H1 (cell line): ENCODE measurements around the gene STEAP3. TPM values are rescaled to one million over a fixed set of nuclear protein-coding genes. Genes with fewer than 3 reads are reported as not detected.

ENCODE experiments used
- CHD7 ChIP-seq: fragments of 300-600 bp; sonication (generic); IDR thresholded peaks from 2 replicates; pipeline ENCODE4 v1.7.1; 2012; ENCODE audit warnings: low read length, moderate library complexity, mild to moderate bottlenecking, inconsistent platforms; ENCODE audit not compliant: insufficient replicate concordance
- CTCF ChIP-seq, 3 experiments: IDR thresholded peaks; 1 replicate in 2 of 3; 2 replicates in 1 of 3; pipeline versions ENCODE4 v1.5.1 to v1.6.1; 2011; ENCODE audit warnings: low read length in 3 of 3, mild to moderate bottlenecking in 3 of 3, inconsistent platforms in 2 of 3, low read depth in 1 of 3, moderate library complexity in 1 of 3; ENCODE audit not compliant: insufficient read depth in 1 of 3; ENCODE audit errors: control extremely low read depth in 1 of 3
- E2F6 ChIP-seq: IDR thresholded peaks from 2 replicates; pipeline ENCODE4 v1.6.1; 2012; ENCODE audit warnings: inconsistent platforms
- EZH2 ChIP-seq: fragments of 200-600 bp; sonication (generic); IDR thresholded peaks from 2 replicates; pipeline ENCODE4 v1.7.1; 2012; ENCODE audit warnings: low read depth, mild to moderate bottlenecking, moderate library complexity, low read length, inconsistent platforms; ENCODE audit not compliant: severe bottlenecking
- JUN ChIP-seq: IDR thresholded peaks from 2 replicates; pipeline ENCODE4 v1.6.1; 2011; ENCODE audit warnings: low read depth, mild to moderate bottlenecking, improper control_type of control experiment, low read length
- PHF8 ChIP-seq: fragments of 200-600 bp; sonication (generic); conservative IDR thresholded peaks from 2 replicates; pipeline ENCODE4 v1.7.1; 2012; ENCODE audit warnings: low read depth, mild to moderate bottlenecking, inconsistent platforms, low read length, moderate library complexity
- POLR2AphosphoS5 ChIP-seq: IDR thresholded peaks from 2 replicates; pipeline ENCODE4 v1.6.1; 2011; ENCODE audit warnings: low read depth, low read length
- SP1 ChIP-seq: IDR thresholded peaks from 2 replicates; pipeline ENCODE4 v1.6.1; 2011; ENCODE audit warnings: low read depth, low read length
- TAF1 ChIP-seq: IDR thresholded peaks from 2 replicates; pipeline ENCODE4 v1.6.1; 2011; ENCODE audit warnings: mild to moderate bottlenecking, low read depth, low read length
- polyA plus RNA-seq, 7 experiments: library from polyadenylated mRNA; depleted of rRNA in 3 of 7; stranded (reverse) in 5 of 7; unstranded in 2 of 7; fragments of >200 nt in 5 of 7; fragments of 200-250 nt in 2 of 7; gene quantifications; 1 replicate in 5 of 7; 2 replicates in 1 of 7; 4 replicates in 1 of 7; pipeline versions ENCODE4 v1.2.1 to v1.2.3, GENCODE V29; 2011 to 2013; ENCODE audit warnings: missing spikeins in 2 of 7, mixed read lengths in 2 of 7
- total RNA-seq: library from RNA; stranded (reverse); fragmentation: NEBNext Ultra II Directional; extraction: Animal tissue kit (Norgen Biotek cat#: 25700); gene quantifications from 2 replicates; pipeline ENCODE4 v1.2.1, GENCODE V29; 2021

Gene STEAP3
- total and polyA plus RNA-seq, 2 of the 8 experiments (the other 6 are each of a cell fraction or from before 2014, with no cell fraction given): 21.7 to 27.9 TPM

GRCh38 chr2:119225926-119226325 lies 2.3 kb downstream of the STEAP3 start (continued):
- TF ChIP-seq CHD7 (no peak), TAF1 (no peak), EZH2 (no peak), JUN (no peak), E2F6 (no peak), CTCF (IDR thresholded peaks at IDR 0.05; ENCODE audit: control extremely low read depth in 1 of 3, insufficient read depth in 1 of 3, low read depth in 1 of 3, low read length in 3 of 3) (no peak), SP1 (no peak), POLR2AphosphoS5 (no peak), PHF8 (no peak)
